Measurements from ENCODE around the gene SOWAHB. TPM values are rescaled to one million over a fixed set of nuclear protein-coding genes. Genes with fewer than 3 reads are reported as not detected.

SOWAHB gene
- total RNA-seq, 1 experiment from 2014 or later = 6.2 TPM

DNA sequence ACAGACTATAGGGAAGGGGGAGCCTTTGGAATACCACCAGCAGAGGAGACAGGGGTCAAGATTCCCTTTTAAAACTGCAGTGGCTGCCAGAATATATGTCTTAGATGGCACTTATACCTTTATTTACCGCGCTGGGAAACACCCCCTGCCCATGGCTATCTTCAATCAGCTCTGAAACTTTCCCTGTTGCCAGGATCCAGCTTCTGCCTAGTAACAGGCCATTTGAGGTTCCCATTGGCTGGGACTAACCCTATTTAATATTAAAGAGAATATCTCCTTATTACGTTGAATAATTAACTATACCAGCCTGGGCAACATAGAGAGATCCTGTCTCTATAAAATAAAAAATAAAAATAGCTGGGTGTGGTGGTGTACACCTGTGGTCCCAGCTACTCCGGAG, 23.8 kb downstream of the SOWAHB start:
- POLR2A ChIA-PET (ENCODE audit: unreplicated experiment) = no interaction called here

DNA sequence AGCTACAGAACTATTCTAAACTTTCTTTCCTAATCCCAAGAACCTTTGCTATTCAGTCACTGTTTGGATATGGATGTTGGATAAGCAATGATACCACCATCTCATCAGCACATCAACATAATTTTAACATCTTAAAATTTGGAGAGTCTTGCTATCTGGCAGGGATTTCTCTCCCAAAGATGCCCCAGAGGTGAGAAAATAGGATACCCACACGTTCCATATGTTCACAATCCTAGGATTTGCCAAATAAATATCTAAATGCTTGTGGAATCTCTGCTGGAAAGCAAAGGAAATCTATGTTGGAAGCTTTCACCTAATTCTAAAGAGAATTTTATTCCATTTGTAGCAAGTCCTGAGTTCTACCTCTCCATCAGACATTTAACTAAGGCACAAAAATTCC, 24.4 kb downstream of the SOWAHB start:
- ChIA-PET CTCF (interaction anchor here (0.7 kb wide), 1 partner anchor 792 kb away, joined by 18 read pairs; no protein-coding TSS in a partner anchor), POLR2A (ENCODE audit: unreplicated experiment) (no interaction called here)

More for the DNA sequence above, 23.8 kb downstream of the SOWAHB start:
- Histone ChIP-seq H3K4me2 (no peak overlapping the region), H3K79me2 (ENCODE audit: low read depth) (no peaks in the 10 kb centered on the region), H3F3A (ENCODE audit: insufficient read depth, low read depth) (no peaks in the 10 kb centered on the region), H3K9me2 (ENCODE audit: insufficient read depth) (no peaks in the 10 kb centered on the region), H3K4me3 (no peak overlapping the region), H3K36me3 (ENCODE audit: low read depth) (no peaks in the 10 kb centered on the region), H2AFZ (no peak overlapping the region), H3K27me3 (ENCODE audit: insufficient read depth, low read depth) (no peaks in the 10 kb centered on the region), H3K9me3 (ENCODE audit: insufficient read depth, low read depth) (no peaks in the 10 kb centered on the region), H3K27ac (no peak overlapping the region), H4K20me1 (ENCODE audit: insufficient read depth) (no peaks in the 10 kb centered on the region), H3K4me1 (replicated peaks; ENCODE audit: insufficient read depth) (no peaks in the 10 kb centered on the region)
- DNase-seq = no peak
- intact Hi-C loops (cut with micrococcal nuclease; ENCODE audit: unreplicated experiment) = no loop called here
- CTCF ChIA-PET = no interaction called here
- TF ChIP-seq EZH2 (IDR thresholded peaks at IDR 0.05; ENCODE audit: low read depth) = no peak
- TF ChIP-seq, protein P1, sequence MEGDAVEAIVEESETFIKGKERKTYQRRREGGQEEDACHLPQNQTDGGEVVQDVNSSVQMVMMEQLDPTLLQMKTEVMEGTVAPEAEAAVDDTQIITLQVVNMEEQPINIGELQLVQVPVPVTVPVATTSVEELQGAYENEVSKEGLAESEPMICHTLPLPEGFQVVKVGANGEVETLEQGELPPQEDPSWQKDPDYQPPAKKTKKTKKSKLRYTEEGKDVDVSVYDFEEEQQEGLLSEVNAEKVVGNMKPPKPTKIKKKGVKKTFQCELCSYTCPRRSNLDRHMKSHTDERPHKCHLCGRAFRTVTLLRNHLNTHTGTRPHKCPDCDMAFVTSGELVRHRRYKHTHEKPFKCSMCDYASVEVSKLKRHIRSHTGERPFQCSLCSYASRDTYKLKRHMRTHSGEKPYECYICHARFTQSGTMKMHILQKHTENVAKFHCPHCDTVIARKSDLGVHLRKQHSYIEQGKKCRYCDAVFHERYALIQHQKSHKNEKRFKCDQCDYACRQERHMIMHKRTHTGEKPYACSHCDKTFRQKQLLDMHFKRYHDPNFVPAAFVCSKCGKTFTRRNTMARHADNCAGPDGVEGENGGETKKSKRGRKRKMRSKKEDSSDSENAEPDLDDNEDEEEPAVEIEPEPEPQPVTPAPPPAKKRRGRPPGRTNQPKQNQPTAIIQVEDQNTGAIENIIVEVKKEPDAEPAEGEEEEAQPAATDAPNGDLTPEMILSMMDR (conservative IDR thresholded peaks at IDR 0.05) = no peak
- no TSS peak for BruUV-seq (replicated peaks)

DNA sequence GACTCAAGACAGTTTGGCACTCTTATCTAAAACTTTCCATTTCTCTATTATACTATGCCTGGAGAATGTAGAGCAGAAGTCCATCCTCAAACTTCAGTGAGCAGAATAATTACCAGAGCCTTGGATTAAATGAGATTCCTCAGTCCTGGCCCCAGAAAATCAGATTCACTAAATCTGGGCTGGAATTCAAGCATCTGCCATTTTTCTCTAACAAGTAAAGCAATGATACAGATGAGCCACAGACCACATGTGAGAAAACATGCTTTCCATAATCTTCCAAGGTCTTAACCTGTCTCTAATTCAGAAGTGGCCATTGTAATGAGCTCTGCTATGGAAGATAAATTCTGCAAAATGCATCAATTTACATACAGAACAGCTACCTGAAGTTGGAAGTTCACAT, 25.4 kb downstream of the SOWAHB start:
- Histone ChIP-seq H3K4me3 (no peak overlapping the region), H4K20me1 (ENCODE audit: insufficient read depth) (no peaks in the 10 kb centered on the region), H3K27me3 (ENCODE audit: insufficient read depth, low read depth) (no peaks in the 10 kb centered on the region), H3K4me1 (replicated peaks; ENCODE audit: insufficient read depth) (no peaks in the 10 kb centered on the region), H3K27ac (no peak overlapping the region), H3K9me3 (ENCODE audit: insufficient read depth, low read depth) (no peaks in the 10 kb centered on the region), H3K36me3 (ENCODE audit: low read depth) (no peaks in the 10 kb centered on the region), H3F3A (ENCODE audit: insufficient read depth, low read depth) (no peaks in the 10 kb centered on the region), H2AFZ (no peak overlapping the region), H3K79me2 (ENCODE audit: low read depth) (no peaks in the 10 kb centered on the region), H3K4me2 (no peak overlapping the region), H3K9me2 (ENCODE audit: insufficient read depth) (no peaks in the 10 kb centered on the region)
- BruUV-seq (replicated peaks) = no TSS peak
- intact Hi-C loops (cut with micrococcal nuclease; ENCODE audit: unreplicated experiment) = no loop called here
- TF ChIP-seq EZH2 (IDR thresholded peaks at IDR 0.05; ENCODE audit: low read depth) = no peak
- TF ChIP-seq, protein P1 (conservative IDR thresholded peaks at IDR 0.05) = no peak
- CTCF ChIA-PET = no interaction called here
- no peak for DNase-seq
- POLR2A ChIA-PET (ENCODE audit: unreplicated experiment) = no interaction called here

More for the DNA sequence above, 24.4 kb downstream of the SOWAHB start:
- Histone ChIP-seq H3K4me3 (no peak overlapping the region), H3K9me2 (ENCODE audit: insufficient read depth) (no peaks in the 10 kb centered on the region), H3K27me3 (ENCODE audit: insufficient read depth, low read depth) (no peaks in the 10 kb centered on the region), H3K4me1 (replicated peaks; ENCODE audit: insufficient read depth) (no peaks in the 10 kb centered on the region), H2AFZ (no peak overlapping the region), H3K27ac (no peak overlapping the region), H4K20me1 (ENCODE audit: insufficient read depth) (no peaks in the 10 kb centered on the region), H3K79me2 (ENCODE audit: low read depth) (no peaks in the 10 kb centered on the region), H3F3A (ENCODE audit: insufficient read depth, low read depth) (no peaks in the 10 kb centered on the region), H3K36me3 (ENCODE audit: low read depth) (no peaks in the 10 kb centered on the region), H3K4me2 (no peak overlapping the region), H3K9me3 (ENCODE audit: insufficient read depth, low read depth) (no peaks in the 10 kb centered on the region)
- BruUV-seq (replicated peaks) = no TSS peak
- DNase-seq = no peak
- intact Hi-C loops (cut with micrococcal nuclease; ENCODE audit: unreplicated experiment) = no loop called here
- TF ChIP-seq, protein P1 (conservative IDR thresholded peaks at IDR 0.05) = no peak
- no peak for TF ChIP-seq EZH2 (IDR thresholded peaks at IDR 0.05; ENCODE audit: low read depth)
